ENCODE data around the gene DDX10.

Gene DDX10

GRCh38 chr11:108654994-108655631 lies 9.8 kb upstream of the DDX10 start:
- peak; percentile 63 for DNase-seq (ENCODE audit: low read depth)

- no peak for DNase-seq (ENCODE audit: low read depth)
Observed at GRCh38 chr11:108662700-108663099, 2.2 kb upstream of the DDX10 start.

GRCh38 chr11:108663154-108663877 lies 1.6 kb upstream of the DDX10 start:
- no peak for DNase-seq (ENCODE audit: low read depth)

- DNase-seq (ENCODE audit: low read depth): peak; percentile 16
Observed at GRCh38 chr11:108666373-108666772, 1.5 kb downstream of the DDX10 start.

- DNase-seq (ENCODE audit: low read depth): no peak
Observed at GRCh38 chr11:108669286-108669685, 4.4 kb downstream of the DDX10 start.

GRCh38 chr11:108669711-108670110 lies 4.8 kb downstream of the DDX10 start:
- no peak for DNase-seq (ENCODE audit: low read depth)

GRCh38 chr11:108670451-108670850 lies 5.6 kb downstream of the DDX10 start:
- no peak for DNase-seq (ENCODE audit: low read depth)

GRCh38 chr11:108672113-108672512 lies 7.2 kb downstream of the DDX10 start:
- peak; percentile 73 for DNase-seq (ENCODE audit: low read depth)

GRCh38 chr11:108672786-108673185 lies 7.9 kb downstream of the DDX10 start:
- no peak for DNase-seq (ENCODE audit: low read depth)

GRCh38 chr11:108679045-108679444 lies 14.2 kb downstream of the DDX10 start:
- no peak for DNase-seq (ENCODE audit: low read depth)

GRCh38 chr11:108680271-108680670 lies 15.4 kb downstream of the DDX10 start:
- peak; percentile 40 for DNase-seq (ENCODE audit: low read depth)

GRCh38 chr11:108685419-108686130 lies 20.7 kb downstream of the DDX10 start:
- DNase-seq (ENCODE audit: low read depth): peak; percentile 52

- peak; percentile 72 for DNase-seq (ENCODE audit: low read depth)
Observed at GRCh38 chr11:108693852-108694251, 29.0 kb downstream of the DDX10 start.

GRCh38 chr11:108694846-108695245 lies 30.0 kb downstream of the DDX10 start:
- peak; percentile 41 for DNase-seq (ENCODE audit: low read depth)

GRCh38 chr11:108697872-108698473 lies 33.1 kb downstream of the DDX10 start:
- peak; percentile 77 for DNase-seq (ENCODE audit: low read depth)

- no peak for DNase-seq (ENCODE audit: low read depth)
Observed at GRCh38 chr11:108698844-108699642, 34.2 kb downstream of the DDX10 start.

GRCh38 chr11:108703916-108704315 lies 39.0 kb downstream of the DDX10 start:
- no peak for DNase-seq (ENCODE audit: low read depth)

GRCh38 chr11:108705061-108705460 lies 40.2 kb downstream of the DDX10 start:
- DNase-seq (ENCODE audit: low read depth): no peak

GRCh38 chr11:108708173-108708572 lies 43.3 kb downstream of the DDX10 start:
- DNase-seq (ENCODE audit: low read depth): no peak

- no peak for DNase-seq (ENCODE audit: low read depth)
Observed at GRCh38 chr11:108709741-108710140, 44.9 kb downstream of the DDX10 start.

- peak; percentile 70 for DNase-seq (ENCODE audit: low read depth)
Observed at GRCh38 chr11:108713076-108713790, 48.4 kb downstream of the DDX10 start.
